ENCODE data around the gene RHOG. TPM values are rescaled to one million over a fixed set of nuclear protein-coding genes. Genes with fewer than 3 reads are reported as not detected.

The RHOG gene
- total and polyA plus RNA-seq, 9 of the 15 experiments (the other 6 are each of a cell fraction or from before 2014, with no cell fraction given) = 22.6 to 162 (median 80.3) TPM

DNA sequence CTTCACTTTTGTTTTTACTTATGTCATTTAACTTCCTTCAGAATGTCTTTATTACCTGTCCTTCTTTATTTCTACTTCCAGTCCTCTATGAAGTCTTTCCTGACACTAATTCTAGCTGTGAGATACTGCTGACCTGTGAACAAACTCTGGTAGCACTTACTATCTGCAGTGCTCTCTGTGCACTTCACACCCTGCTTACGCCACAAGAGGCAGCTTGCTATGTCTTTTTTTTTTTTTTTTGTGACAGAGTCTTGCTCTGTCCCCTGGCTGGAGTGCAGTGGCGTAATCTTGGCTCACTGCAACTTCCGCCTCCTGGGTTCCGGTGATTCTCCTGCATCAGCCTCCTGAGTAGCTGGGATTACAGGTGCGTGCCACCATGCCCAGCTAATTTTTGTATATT, 25.4 kb upstream of the RHOG start (continued):
- TF ChIP-seq, protein P1, sequence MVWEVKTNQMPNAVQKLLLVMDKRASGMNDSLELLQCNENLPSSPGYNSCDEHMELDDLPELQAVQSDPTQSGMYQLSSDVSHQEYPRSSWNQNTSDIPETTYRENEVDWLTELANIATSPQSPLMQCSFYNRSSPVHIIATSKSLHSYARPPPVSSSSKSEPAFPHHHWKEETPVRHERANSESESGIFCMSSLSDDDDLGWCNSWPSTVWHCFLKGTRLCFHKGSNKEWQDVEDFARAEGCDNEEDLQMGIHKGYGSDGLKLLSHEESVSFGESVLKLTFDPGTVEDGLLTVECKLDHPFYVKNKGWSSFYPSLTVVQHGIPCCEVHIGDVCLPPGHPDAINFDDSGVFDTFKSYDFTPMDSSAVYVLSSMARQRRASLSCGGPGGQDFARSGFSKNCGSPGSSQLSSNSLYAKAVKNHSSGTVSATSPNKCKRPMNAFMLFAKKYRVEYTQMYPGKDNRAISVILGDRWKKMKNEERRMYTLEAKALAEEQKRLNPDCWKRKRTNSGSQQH (CRISPR knock-in tag; IDR thresholded peaks at IDR 0.05) = no peak
- TF ChIP-seq, protein P2, sequence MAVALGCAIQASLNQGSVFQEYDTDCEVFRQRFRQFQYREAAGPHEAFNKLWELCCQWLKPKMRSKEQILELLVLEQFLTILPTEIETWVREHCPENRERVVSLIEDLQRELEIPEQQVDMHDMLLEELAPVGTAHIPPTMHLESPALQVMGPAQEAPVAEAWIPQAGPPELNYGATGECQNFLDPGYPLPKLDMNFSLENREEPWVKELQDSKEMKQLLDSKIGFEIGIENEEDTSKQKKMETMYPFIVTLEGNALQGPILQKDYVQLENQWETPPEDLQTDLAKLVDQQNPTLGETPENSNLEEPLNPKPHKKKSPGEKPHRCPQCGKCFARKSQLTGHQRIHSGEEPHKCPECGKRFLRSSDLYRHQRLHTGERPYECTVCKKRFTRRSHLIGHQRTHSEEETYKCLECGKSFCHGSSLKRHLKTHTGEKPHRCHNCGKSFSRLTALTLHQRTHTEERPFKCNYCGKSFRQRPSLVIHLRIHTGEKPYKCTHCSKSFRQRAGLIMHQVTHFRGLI (CRISPR knock-in tag; IDR thresholded peaks at IDR 0.05) = no peak
- TF ChIP-seq, protein P3, sequence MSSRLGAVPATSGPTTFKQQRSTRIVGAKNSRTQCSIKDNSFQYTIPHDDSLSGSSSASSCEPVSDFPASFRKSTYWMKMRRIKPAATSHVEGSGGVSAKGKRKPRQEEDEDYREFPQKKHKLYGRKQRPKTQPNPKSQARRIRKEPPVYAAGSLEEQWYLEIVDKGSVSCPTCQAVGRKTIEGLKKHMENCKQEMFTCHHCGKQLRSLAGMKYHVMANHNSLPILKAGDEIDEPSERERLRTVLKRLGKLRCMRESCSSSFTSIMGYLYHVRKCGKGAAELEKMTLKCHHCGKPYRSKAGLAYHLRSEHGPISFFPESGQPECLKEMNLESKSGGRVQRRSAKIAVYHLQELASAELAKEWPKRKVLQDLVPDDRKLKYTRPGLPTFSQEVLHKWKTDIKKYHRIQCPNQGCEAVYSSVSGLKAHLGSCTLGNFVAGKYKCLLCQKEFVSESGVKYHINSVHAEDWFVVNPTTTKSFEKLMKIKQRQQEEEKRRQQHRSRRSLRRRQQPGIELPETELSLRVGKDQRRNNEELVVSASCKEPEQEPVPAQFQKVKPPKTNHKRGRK (tag; IDR thresholded peaks at IDR 0.05) = no peak
- TF ChIP-seq, protein P4, sequence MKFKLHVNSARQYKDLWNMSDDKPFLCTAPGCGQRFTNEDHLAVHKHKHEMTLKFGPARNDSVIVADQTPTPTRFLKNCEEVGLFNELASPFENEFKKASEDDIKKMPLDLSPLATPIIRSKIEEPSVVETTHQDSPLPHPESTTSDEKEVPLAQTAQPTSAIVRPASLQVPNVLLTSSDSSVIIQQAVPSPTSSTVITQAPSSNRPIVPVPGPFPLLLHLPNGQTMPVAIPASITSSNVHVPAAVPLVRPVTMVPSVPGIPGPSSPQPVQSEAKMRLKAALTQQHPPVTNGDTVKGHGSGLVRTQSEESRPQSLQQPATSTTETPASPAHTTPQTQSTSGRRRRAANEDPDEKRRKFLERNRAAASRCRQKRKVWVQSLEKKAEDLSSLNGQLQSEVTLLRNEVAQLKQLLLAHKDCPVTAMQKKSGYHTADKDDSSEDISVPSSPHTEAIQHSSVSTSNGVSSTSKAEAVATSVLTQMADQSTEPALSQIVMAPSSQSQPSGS (CRISPR knock-in tag; IDR thresholded peaks at IDR 0.05) = no peak
- 0 out of 4 replicates have a peak, but pooled peaks of 1 of the 2 experiments have one; percentile 17 for TF ChIP-seq RCOR1 (IDR thresholded peaks at IDR 0.05; ENCODE audit: borderline replicate concordance in 1 of 2, low read depth in 2 of 2, low read length in 2 of 2)
- TF ChIP-seq, protein P5, sequence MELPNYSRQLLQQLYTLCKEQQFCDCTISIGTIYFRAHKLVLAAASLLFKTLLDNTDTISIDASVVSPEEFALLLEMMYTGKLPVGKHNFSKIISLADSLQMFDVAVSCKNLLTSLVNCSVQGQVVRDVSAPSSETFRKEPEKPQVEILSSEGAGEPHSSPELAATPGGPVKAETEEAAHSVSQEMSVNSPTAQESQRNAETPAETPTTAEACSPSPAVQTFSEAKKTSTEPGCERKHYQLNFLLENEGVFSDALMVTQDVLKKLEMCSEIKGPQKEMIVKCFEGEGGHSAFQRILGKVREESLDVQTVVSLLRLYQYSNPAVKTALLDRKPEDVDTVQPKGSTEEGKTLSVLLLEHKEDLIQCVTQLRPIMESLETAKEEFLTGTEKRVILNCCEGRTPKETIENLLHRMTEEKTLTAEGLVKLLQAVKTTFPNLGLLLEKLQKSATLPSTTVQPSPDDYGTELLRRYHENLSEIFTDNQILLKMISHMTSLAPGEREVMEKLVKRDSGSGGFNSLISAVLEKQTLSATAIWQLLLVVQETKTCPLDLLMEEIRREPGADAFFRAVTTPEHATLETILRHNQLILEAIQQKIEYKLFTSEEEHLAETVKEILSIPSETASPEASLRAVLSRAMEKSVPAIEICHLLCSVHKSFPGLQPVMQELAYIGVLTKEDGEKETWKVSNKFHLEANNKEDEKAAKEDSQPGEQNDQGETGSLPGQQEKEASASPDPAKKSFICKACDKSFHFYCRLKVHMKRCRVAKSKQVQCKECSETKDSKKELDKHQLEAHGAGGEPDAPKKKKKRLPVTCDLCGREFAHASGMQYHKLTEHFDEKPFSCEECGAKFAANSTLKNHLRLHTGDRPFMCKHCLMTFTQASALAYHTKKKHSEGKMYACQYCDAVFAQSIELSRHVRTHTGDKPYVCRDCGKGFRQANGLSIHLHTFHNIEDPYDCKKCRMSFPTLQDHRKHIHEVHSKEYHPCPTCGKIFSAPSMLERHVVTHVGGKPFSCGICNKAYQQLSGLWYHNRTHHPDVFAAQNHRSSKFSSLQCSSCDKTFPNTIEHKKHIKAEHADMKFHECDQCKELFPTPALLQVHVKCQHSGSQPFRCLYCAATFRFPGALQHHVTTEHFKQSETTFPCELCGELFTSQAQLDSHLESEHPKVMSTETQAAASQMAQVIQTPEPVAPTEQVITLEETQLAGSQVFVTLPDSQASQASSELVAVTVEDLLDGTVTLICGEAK (IDR thresholded peaks at IDR 0.05) = peak; percentile 76
- TF ChIP-seq, protein P5 (CRISPR knock-in tag; IDR thresholded peaks at IDR 0.05) = no peak
- TF ChIP-seq ZNF121 (CRISPR knock-in tag; conservative IDR thresholded peaks at IDR 0.05) = no peak
- no peak for TF ChIP-seq MYNN (IDR thresholded peaks at IDR 0.05)
- TF ChIP-seq MYNN (CRISPR knock-in tag; IDR thresholded peaks at IDR 0.05) = no peak

Measured in K562 (cell line).